NK-92 (cell line): ENCODE data around the gene LRP1B.
"Not testable (repeated sequence)": the region's sequence is repeated elsewhere in the genome, so short reads cannot be mapped to it uniquely, and the experiment has no call there.

Source experiments
- DNase-seq: peaks from one replicate; lab custom pipeline; 2025; ENCODE audit not compliant: unreplicated experiment; lab: John Stamatoyannopoulos, UW

Gene LRP1B

GRCh38 chr2:140654565-140654964 is 1476.3 kb downstream of the LRP1B start:
- no peak for DNase-seq

GRCh38 chr2:140650825-140651224 is 1480.0 kb downstream of the LRP1B start:
- no peak for DNase-seq

GRCh38 chr2:140650134-140650533 is 1480.7 kb downstream of the LRP1B start:
- not testable (repeated sequence) for DNase-seq

GRCh38 chr2:140648393-140648792 is 1482.4 kb downstream of the LRP1B start:
- no peak for DNase-seq

GRCh38 chr2:140643761-140644187 is 1487.0 kb downstream of the LRP1B start:
- no peak for DNase-seq

- DNase-seq: no peak
Measured at GRCh38 chr2:140641163-140641562, 1489.7 kb downstream of the LRP1B start.

GRCh38 chr2:140639628-140640027 is 1491.2 kb downstream of the LRP1B start:
- no peak for DNase-seq

- DNase-seq: no peak
Measured at GRCh38 chr2:140630557-140630956, 1500.3 kb downstream of the LRP1B start.

- no peak for DNase-seq
Measured at GRCh38 chr2:140627885-140628284, 1502.9 kb downstream of the LRP1B start.

GRCh38 chr2:140627136-140627535 is 1503.7 kb downstream of the LRP1B start:
- no peak for DNase-seq

- DNase-seq: no peak
Measured at GRCh38 chr2:140624200-140624599, 1506.6 kb downstream of the LRP1B start.

GRCh38 chr2:140621583-140622362 is 1509.0 kb downstream of the LRP1B start:
- DNase-seq: no peak

GRCh38 chr2:140604788-140605187 is 1526.0 kb downstream of the LRP1B start:
- no peak for DNase-seq

- no peak for DNase-seq
Measured at GRCh38 chr2:140604096-140604495, 1526.7 kb downstream of the LRP1B start.

GRCh38 chr2:140603416-140603815 is 1527.4 kb downstream of the LRP1B start:
- DNase-seq: no peak

GRCh38 chr2:140601801-140602200 is 1529.0 kb downstream of the LRP1B start:
- DNase-seq: no peak

- DNase-seq: no peak
Measured at GRCh38 chr2:140601342-140601741, 1529.5 kb downstream of the LRP1B start.

GRCh38 chr2:140600116-140600515 is 1530.7 kb downstream of the LRP1B start:
- no peak for DNase-seq

GRCh38 chr2:140597836-140598235 is 1533.0 kb downstream of the LRP1B start:
- DNase-seq: no peak

- DNase-seq: no peak
Measured at GRCh38 chr2:140597205-140597604, 1533.6 kb downstream of the LRP1B start.

- no peak for DNase-seq
Measured at GRCh38 chr2:140596447-140596846, 1534.4 kb downstream of the LRP1B start.

GRCh38 chr2:140595107-140595506 is 1535.7 kb downstream of the LRP1B start:
- DNase-seq: no peak

GRCh38 chr2:140593132-140593531 is 1537.7 kb downstream of the LRP1B start:
- no peak for DNase-seq
